Thoracic aorta (tissue), 2 donors: ENCODE data around the gene FYB1. TPM values are rescaled to one million over a fixed set of nuclear protein-coding genes. Genes with fewer than 3 reads are reported as not detected.

Experiments
- ATAC-seq: fragments of 150-250 bp; one replicate; pipeline ENCODE4 v1.8.0; 2017; ENCODE audit warnings: low read depth; ENCODE audit not compliant: insufficient number of reproducible peaks, low FRiP score
- DNase-seq: peaks from one replicate; pipeline ENCODE4 v3.0.0-alpha.2; 2020; ENCODE audit warnings: low spot score
- H3K27ac ChIP-seq, 2 donors: fragments of 200-600 bp; sonication (generic); 1 replicate in 1 of 2; 2 replicates in 1 of 2; pipeline ENCODE4 v1.5.1; 2016; ENCODE audit warnings: mild to moderate bottlenecking in 2 of 2, moderate library complexity in 2 of 2
- H3K27me3 ChIP-seq: fragments of 200-600 bp; sonication (generic); replicated peaks from 2 replicates; pipeline ENCODE4 v1.6.0; 2016; ENCODE audit warnings: mild to moderate bottlenecking; ENCODE audit not compliant: insufficient read depth
- H3K36me3 ChIP-seq: fragments of 200-600 bp; sonication (generic); one replicate; pipeline ENCODE4 v1.5.1; 2016
- H3K4me1 ChIP-seq, 2 donors: fragments of 200-600 bp; sonication (generic); 1 replicate in 1 of 2; 2 replicates in 1 of 2; pipeline versions ENCODE4 v1.5.1 to v1.6.0; 2016; ENCODE audit warnings: low read depth in 2 of 2, mild to moderate bottlenecking in 1 of 2; ENCODE audit not compliant: control insufficient read depth in 1 of 2
- H3K4me3 ChIP-seq: fragments of 200-600 bp; sonication (generic); 2 replicates; pipeline ENCODE4 v1.5.1; 2016; ENCODE audit warnings: mild to moderate bottlenecking
- H3K9me3 ChIP-seq: fragments of 200-600 bp; sonication (generic); 2 replicates; pipeline ENCODE4 v1.5.1; 2016
- total RNA-seq, 2 donors: library from RNA; depleted of rRNA; stranded (reverse); fragments of >200 nt; gene quantifications; one replicate each; pipeline versions ENCODE4 v1.1.0 to v1.2.3, GENCODE V29; 2016
- TF ChIP-seq, protein P1 (sequence below): fragments of 200-600 bp; sonication (generic); IDR thresholded peaks from one replicate; pipeline ENCODE4 v1.5.1; 2019; ENCODE audit warnings: antibody characterized with exemption

FYB1 gene
- total RNA-seq, 2 donors from 2014 or later = 12.9 to 29.8 TPM

DNA sequence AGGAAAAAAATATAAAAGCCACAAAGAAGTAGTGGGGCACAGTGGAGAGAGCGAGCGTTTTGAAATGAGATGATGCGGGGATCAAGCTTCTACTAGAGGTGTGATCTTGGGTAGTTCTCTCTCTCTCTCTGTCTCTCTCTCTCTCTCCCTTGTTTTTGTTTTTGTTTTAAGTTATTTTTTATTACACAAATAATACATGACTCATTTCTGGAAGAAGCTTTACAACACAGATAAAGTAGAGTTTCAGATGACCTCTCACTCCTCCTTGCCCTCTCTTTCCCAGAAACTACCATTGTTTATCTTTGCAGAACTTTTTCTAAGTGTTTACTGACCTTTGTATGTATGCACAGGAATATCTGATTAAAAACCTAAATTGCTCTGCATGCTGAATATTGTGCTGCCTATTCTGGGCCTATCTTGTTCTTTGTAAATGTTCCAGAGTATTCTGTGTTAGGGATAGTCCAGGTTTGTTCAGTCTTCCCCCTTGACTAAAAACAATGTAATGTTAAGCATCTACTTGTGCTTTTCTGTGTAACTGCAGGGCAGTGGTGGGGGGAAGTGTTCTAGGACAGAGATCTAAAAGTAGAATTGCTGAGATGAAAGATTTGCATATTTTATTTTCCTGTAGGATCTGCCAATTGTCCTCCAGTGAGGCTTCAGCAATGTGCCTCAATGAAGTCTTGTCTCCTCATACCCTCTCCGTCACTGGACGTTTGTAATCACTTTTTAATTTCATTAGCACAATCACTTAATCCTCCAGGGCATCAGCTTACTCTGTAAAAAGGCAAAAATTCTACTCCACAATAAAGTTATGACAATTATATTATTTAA is 52.0 kb downstream of the FYB1 start:
- Histone ChIP-seq H3K9me3 (no peaks in the 10 kb centered on the region), H3K36me3 (no peaks in the 10 kb centered on the region), H3K27ac (no peak overlapping the region), H3K27me3 (no peaks in the 10 kb centered on the region), H3K4me3 (no peak overlapping the region), H3K4me1 (no peaks in the 10 kb centered on the region)
- ATAC-seq = no peak
- TF ChIP-seq, protein P1, sequence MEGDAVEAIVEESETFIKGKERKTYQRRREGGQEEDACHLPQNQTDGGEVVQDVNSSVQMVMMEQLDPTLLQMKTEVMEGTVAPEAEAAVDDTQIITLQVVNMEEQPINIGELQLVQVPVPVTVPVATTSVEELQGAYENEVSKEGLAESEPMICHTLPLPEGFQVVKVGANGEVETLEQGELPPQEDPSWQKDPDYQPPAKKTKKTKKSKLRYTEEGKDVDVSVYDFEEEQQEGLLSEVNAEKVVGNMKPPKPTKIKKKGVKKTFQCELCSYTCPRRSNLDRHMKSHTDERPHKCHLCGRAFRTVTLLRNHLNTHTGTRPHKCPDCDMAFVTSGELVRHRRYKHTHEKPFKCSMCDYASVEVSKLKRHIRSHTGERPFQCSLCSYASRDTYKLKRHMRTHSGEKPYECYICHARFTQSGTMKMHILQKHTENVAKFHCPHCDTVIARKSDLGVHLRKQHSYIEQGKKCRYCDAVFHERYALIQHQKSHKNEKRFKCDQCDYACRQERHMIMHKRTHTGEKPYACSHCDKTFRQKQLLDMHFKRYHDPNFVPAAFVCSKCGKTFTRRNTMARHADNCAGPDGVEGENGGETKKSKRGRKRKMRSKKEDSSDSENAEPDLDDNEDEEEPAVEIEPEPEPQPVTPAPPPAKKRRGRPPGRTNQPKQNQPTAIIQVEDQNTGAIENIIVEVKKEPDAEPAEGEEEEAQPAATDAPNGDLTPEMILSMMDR = no peak
- no peak for DNase-seq

DNA sequence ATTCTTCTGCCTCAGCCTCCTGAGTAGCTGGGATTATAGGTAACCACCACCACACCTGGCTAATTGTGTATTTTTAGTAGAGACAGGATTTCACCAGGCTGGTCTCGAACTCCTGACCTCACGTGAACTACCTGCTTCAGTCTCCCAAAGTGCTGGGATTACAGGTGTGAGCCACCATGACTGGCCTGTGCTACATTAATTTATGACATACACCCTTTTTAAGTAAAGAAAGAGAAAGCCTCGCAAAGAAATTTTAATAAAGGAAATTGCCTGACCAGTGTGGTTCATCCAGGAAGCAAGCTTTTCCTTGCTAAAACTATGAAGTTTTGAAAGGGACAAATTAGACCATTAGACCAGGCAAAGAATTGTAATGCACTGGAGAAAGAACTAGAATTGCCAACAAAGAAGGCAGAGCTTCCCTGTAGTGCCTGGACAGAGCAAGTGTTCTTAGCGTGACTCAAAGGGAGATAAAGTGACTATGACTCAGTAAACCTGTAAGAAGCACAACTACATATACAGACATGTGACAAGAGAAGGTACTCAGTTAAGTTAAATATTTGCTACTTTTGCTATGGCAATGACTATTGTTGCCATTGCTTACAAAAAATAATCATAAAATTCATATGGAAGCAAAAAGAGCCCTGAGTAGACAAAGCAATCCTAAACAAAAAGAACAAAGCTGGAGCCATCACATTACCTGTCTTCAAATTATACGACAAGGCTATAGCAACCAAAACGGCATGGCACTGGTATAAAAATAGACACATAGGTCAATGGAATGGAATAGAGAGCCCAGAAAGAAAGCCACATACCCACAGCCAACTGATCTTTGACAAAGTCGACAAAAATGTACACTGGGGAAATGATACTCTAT is 54.6 kb downstream of the FYB1 start:
- H3K27ac ChIP-seq = no peak overlapping the region
- no peaks in the 10 kb centered on the region for H3K36me3 ChIP-seq
- DNase-seq (no peak), ATAC-seq (no peak)
- no peaks in the 10 kb centered on the region for H3K4me1 ChIP-seq
- TF ChIP-seq, protein P1 = no peak
- H3K9me3 ChIP-seq = no peaks in the 10 kb centered on the region
- H3K4me3 ChIP-seq = no peak overlapping the region
- no peaks in the 10 kb centered on the region for H3K27me3 ChIP-seq

DNA sequence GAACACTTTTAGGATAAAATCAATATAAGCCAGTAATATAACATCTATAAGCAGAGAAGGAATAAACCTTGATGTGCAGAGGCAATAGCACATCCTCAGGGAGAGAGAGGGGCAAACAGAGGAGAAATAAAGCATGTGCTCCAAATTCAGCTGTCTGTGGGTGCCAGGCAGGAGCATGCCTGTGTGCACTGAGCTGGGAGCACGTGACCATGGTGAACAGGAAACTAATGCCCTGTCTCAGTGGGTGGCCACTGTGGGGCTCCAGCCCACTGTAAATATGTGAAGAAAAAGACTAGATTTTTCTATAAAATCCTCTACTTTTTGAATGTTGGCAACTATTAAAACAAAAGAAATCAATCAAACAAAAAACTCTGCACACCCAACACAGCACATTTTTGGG is 55.3 kb downstream of the FYB1 start:
- DNase-seq (no peak), ATAC-seq (no peak)
- Histone ChIP-seq H3K36me3 (no peaks in the 10 kb centered on the region), H3K27me3 (no peaks in the 10 kb centered on the region), H3K27ac (no peak overlapping the region), H3K4me3 (no peak overlapping the region), H3K4me1 (no peaks in the 10 kb centered on the region), H3K9me3 (no peaks in the 10 kb centered on the region)
- TF ChIP-seq, protein P1 = no peak

DNA sequence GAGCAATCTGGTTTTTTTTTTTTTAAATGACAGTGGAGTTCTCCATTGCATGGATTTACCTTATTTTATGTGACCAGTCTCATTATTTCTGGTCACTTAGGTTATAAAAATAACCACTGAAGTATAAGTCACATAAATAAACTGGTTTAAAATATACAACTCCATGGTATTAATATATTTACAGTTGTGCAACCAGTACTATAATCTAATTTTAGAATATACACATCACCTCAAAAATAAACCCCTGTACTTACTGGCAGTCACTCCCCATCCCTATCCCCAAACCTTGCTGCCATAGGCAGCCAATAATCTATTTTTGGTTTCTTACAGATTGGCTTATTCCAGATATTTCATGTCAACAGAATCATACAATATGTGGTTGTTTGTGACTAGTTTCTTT is 57.8 kb downstream of the FYB1 start:
- Histone ChIP-seq H3K4me3 (no peak overlapping the region), H3K27me3 (no peaks in the 10 kb centered on the region), H3K36me3 (no peaks in the 10 kb centered on the region), H3K4me1 (no peaks in the 10 kb centered on the region), H3K9me3 (no peaks in the 10 kb centered on the region), H3K27ac (no peak overlapping the region)
- DNase-seq (no peak), ATAC-seq (no peak)
- TF ChIP-seq, protein P1 = no peak

DNA sequence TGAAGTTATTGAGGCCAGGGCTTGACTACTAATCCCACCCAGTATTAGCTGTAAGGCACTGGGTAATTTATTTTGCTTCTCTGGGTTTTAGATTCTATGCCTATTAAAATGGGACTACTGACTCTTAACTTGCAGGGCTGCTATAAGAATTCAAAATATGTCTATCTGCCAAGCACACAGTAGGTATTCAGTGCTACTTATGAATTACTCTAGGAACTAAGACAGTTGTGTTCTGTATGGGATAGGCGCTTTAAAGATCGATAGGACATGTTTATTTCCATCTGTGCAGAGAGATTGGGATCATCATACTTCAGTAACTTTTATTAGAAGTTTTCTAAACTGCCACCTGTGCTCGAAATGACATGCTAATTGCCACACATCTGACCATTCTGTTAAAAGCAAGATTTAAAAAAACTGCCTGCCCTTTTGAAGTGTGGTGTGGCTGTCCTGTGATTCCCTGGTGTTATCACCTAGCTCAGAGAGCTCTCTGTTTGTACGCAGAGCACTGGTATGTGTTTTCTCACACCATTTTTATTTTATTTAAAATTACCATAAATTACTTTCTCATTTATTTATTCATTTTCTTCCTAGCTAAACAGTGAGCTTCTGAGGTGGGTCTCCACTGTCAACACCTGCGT is 58.7 kb downstream of the FYB1 start:
- no peaks in the 10 kb centered on the region for H3K4me1 ChIP-seq
- H3K4me3 ChIP-seq = no peak overlapping the region

More for the DNA sequence above, 58.7 kb downstream of the FYB1 start:
- ATAC-seq (no peak), DNase-seq (no peak)
- Histone ChIP-seq H3K27me3 (no peaks in the 10 kb centered on the region), H3K27ac (no peak overlapping the region), H3K9me3 (no peaks in the 10 kb centered on the region), H3K36me3 (no peaks in the 10 kb centered on the region)
- TF ChIP-seq, protein P1 = no peak
